ENCODE data around the gene FOXP4.

Gene FOXP4

DNA sequence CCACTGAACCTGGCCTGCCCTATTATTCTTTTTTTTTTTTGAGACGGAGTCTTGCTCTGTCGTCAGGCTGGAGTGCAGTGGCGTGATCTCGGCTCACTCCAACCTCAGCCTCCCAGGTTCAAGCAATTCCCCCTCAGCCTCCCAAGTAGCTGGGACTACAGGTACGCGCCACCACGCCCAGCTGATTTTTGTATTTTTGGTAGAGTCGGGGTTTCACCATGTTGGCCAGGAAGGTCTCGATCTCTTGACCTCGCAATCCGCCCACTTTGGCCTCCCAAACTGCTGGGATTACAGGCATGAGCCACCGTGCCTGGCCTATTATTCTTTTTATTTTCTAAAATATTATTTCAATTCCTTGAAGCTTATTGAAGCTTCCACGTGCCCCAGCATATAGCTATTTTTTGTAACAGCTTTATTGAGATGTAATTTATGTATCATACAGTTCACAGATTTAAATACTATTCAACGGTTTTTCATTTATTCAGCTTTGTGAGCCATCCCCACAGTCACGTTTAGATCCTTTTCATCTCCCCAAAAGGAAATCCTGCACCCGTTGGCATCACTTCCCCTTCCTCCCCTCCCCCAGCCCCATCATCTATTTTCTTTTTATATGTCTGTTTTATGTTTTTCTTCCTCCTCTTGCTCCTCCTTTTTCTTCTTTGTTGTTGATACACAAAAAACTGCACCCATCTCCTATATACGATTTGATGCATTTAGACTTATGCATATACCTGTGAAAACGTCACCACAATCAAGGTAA, 78.6 kb downstream of the FOXP4 start:
- peaks cover 7% of the 10 kb centered on the region for H3K27me3 Mint-ChIP-seq
- no peak overlapping the region for H3K27ac Mint-ChIP-seq

DNA sequence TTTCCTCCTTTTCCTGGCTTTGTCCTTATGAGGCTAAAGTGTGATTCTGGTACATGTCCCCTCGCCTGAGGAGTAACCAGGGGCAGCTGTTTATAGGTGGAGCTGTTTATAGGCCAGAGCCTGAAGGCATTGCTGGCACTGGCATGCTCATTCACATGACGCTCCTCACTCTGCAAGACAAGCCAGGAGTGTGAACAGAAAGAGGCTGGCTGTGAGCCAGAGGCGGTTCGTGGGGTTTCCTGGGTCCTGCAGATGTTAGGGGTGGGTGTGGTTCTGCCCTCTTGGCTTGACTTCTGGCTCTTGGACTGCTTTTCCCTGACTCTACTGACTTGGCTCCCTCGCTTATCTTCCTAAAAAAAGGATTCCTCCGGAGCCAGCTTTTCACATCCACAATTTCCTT, 79.3 kb downstream of the FOXP4 start:
- H3K36me3 Mint-ChIP-seq: peaks cover 6% of the 10 kb centered on the region
- peaks cover 7% of the 10 kb centered on the region for H3K27me3 Mint-ChIP-seq
- H3K27ac Mint-ChIP-seq: peak overlapping the region; percentile 60
- peaks cover 12% of the 10 kb centered on the region for H3K4me1 Mint-ChIP-seq
- H3K4me3 Mint-ChIP-seq: no peak overlapping the region
- peaks cover 13% of the 10 kb centered on the region for H3K9me3 Mint-ChIP-seq

More for the DNA sequence above, 78.6 kb downstream of the FOXP4 start:
- H3K36me3 Mint-ChIP-seq: peaks cover 6% of the 10 kb centered on the region
- H3K9me3 Mint-ChIP-seq: peaks cover 13% of the 10 kb centered on the region
- peaks cover 12% of the 10 kb centered on the region for H3K4me1 Mint-ChIP-seq
- no peak overlapping the region for H3K4me3 Mint-ChIP-seq

DNA sequence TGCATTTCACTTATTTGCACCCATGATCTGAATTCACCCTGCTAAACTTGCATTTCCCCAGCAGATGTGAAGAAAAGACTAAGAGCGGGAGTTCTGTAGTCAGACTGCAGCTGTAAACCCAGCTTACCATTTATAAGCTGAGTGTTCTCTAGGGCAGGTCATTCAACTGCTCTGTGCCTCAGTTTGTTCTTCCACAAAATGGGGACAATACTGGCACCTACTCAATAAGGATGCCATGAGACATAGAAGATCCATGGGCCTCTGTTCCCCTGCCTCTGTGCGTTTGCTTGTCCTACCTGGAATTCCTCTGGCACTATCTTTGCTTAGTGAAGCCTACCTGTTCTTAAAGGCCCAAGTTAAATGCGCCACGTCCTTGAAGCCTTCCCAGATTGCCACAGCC, 79.8 kb downstream of the FOXP4 start:
- peaks cover 7% of the 10 kb centered on the region for H3K27me3 Mint-ChIP-seq
- no peak overlapping the region for H3K27ac Mint-ChIP-seq
- H3K4me3 Mint-ChIP-seq: no peak overlapping the region
- H3K9me3 Mint-ChIP-seq: peaks cover 13% of the 10 kb centered on the region
- H3K4me1 Mint-ChIP-seq: peaks cover 12% of the 10 kb centered on the region
- H3K36me3 Mint-ChIP-seq: peaks cover 6% of the 10 kb centered on the region

DNA sequence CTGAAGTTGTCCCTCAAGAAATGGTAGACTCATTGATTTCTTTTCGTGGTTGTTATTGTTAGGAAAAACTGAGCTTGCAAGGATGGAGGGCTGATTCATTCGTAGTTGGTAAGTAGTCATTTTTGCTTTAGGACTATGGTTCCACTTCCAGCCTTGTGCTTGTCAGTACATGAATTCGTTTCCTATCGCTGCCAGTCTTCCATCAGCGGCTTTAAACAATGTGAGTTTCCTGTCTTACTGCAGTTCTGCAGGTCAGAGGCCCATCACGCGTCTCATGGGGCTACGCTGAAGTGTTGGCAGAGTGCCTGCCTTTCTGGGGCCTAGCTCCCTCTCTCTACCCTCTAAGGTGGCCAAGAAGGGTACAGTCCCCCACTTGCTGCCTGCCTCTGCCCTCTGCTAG, 80.7 kb downstream of the FOXP4 start:
- Mint-ChIP-seq H3K9me3 (peaks cover 7% of the 10 kb centered on the region), H3K4me3 (no peak overlapping the region), H3K36me3 (peaks cover 4% of the 10 kb centered on the region), H3K27ac (no peak overlapping the region), H3K4me1 (peaks cover 12% of the 10 kb centered on the region), H3K27me3 (peaks cover 7% of the 10 kb centered on the region)

DNA sequence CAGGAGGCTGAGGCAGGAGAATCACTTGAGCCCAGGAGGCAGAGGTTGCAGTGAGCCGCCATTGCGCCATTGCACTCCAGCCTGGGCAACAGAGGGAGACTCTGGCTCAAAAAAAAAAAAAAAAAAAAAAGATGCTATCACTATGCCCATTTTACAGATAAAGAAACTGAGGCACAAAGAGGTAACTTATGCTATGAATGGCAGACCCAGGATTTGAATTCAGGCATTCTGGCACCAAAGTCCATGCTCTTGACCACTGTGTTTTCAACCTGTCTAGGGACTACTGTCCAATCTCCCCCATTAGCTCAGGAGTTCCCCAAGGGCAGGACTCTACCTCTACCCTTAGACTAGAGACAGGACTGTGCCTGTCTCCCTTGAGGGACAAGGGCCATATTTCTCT, 82.9 kb downstream of the FOXP4 start:
- Mint-ChIP-seq H3K4me3 (no peak overlapping the region), H3K27me3 (peaks cover 3% of the 10 kb centered on the region), H3K4me1 (peaks cover 12% of the 10 kb centered on the region), H3K27ac (no peak overlapping the region), H3K36me3 (no peaks in the 10 kb centered on the region), H3K9me3 (peaks cover 7% of the 10 kb centered on the region)

DNA sequence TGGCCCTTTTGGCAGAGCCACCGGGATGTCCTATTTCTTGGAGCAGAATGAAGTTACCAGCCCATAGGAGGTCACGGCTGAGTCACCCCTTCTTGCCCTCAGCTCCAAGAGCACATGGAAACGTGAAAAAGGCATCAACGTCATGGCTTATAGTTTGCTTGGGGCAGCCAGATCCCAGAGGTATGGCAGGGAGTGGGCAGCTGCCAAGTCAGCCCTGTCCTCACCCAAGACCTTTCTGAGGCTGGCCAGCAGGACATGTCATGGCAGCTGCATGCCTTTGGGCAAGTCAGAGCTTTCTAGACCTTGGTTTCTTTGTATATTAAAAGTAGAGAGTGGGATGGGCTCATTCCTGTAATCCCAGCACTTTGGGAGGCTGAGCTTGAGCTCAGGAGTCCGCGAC, 83.9 kb downstream of the FOXP4 start:
- Mint-ChIP-seq H3K27ac (no peak overlapping the region), H3K27me3 (peaks cover 3% of the 10 kb centered on the region), H3K4me3 (no peak overlapping the region), H3K4me1 (peaks cover 9% of the 10 kb centered on the region), H3K9me3 (peaks cover 7% of the 10 kb centered on the region), H3K36me3 (no peaks in the 10 kb centered on the region)

DNA sequence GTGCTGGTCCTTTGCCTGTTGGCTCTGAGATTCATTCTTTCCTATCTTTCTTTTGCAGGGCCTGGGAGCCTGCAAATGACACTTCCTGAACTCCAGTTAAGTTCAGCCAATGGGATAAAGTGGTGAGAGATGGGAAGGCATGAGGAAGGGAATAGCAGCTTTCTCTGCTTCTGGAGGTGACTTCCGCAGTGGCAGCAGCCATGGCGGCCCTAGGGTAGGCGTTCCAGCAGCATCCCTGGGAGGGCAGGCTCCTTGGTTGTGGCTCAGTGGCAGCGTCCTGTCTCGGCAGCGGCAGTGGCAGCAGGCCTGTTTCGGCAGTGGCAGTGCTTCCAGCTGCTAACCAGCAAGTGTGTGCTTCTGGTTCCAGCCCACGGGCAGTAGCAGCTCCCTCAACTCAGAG, 84.8 kb downstream of the FOXP4 start:
- H3K9me3 Mint-ChIP-seq: peaks cover under 1% of the 10 kb centered on the region
- peaks cover under 1% of the 10 kb centered on the region for H3K4me1 Mint-ChIP-seq
- no peak overlapping the region for H3K4me3 Mint-ChIP-seq
- H3K36me3 Mint-ChIP-seq: no peaks in the 10 kb centered on the region
- no peak overlapping the region for H3K27ac Mint-ChIP-seq
- peaks cover 8% of the 10 kb centered on the region for H3K27me3 Mint-ChIP-seq

DNA sequence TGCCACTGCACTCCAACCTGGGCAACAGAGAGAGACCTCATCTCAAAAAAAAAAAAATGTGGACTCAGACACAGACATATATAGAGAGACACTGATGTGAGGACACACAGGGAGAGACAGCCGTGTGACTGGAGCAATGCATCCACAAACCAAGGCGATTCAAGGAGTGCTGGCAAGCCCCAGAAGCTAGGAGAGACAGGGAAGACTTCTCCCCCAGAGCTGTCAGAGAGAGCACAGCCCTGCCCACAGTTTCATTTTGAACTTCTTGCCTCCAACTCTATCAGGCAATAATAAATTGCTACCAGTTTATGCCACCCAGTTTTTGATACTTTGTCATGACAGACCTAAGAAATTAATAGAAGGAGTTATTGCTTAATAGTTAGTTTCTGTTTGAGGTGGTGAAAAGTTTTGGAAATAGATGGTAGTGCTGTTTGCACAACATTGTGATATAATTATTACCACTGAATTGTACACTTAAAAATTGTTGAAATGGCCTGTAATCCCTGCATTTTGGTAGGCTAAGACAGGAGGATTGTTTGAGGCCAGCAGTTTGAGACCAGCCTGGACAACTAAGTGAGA, 87.0 kb downstream of the FOXP4 start:
- Mint-ChIP-seq H3K27ac (no peak overlapping the region), H3K36me3 (no peaks in the 10 kb centered on the region), H3K9me3 (no peaks in the 10 kb centered on the region), H3K4me3 (no peak overlapping the region), H3K27me3 (peaks cover 17% of the 10 kb centered on the region), H3K4me1 (peaks cover 5% of the 10 kb centered on the region)

DNA sequence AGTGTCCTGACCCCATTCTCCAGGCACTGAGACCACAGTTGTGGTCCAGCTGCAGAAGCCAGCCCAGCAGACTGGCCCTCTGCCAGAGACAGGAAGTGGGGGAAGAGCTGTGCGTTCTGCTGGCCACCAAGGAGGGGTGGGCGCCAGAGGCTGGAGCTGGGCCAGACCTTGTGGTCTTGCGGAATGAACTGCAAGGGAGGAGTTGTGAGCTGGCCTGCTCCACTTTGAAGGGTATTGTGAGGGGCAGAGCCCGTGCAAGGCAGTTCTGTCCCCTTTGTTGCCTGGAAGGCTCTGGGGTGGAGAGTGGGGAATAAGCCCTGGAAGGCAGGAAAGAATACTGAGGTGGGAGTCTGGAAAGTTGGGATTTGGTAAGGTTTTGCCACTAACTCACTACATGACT, 88.5 kb downstream of the FOXP4 start:
- Mint-ChIP-seq H3K27ac (no peak overlapping the region), H3K9me3 (no peaks in the 10 kb centered on the region), H3K4me1 (peaks cover 9% of the 10 kb centered on the region), H3K36me3 (no peaks in the 10 kb centered on the region), H3K4me3 (no peak overlapping the region), H3K27me3 (peaks cover 22% of the 10 kb centered on the region)

DNA sequence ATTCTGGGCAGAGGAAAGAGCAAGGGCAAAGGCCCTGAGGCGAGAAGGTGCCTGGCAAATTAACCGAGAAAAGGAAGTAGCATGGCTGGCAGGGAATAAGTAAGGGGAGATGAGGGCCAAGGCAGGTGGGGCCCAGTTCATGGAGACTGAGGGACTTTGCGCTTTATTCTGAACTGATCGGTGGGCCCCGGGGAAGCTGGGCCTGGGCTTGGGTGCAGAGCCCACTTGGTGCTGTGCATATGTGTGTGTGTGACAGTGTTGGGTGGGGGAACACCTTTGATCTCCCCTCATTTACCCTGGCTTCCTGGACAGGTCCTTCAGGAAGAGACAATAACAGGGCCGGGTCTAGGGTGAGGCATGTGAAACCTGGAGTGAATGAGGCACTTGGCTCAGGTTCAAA, 89.2 kb downstream of the FOXP4 start:
- H3K9me3 Mint-ChIP-seq: no peaks in the 10 kb centered on the region
- peaks cover 11% of the 10 kb centered on the region for H3K4me1 Mint-ChIP-seq
- H3K27ac Mint-ChIP-seq: no peak overlapping the region
- no peak overlapping the region for H3K4me3 Mint-ChIP-seq
- peaks cover 27% of the 10 kb centered on the region for H3K27me3 Mint-ChIP-seq
- H3K36me3 Mint-ChIP-seq: no peaks in the 10 kb centered on the region

DNA sequence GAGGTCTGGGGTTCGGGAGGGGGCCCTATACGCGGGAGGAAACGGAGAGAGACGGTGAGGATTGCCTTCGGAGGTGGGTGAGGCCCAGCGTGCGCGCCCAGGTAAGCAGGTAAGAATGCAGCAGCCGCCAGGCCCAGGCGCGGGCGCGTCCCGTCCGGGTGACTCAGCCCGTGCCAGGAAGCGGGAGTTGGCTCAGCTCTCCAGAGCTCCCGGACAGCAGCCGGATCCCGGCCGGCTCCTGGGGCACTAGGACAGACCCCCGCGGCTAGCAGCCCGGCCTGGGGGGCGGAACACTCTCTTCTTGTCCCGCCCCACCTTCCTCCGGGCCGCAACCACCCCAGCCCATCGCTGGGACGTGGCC, 90.6 kb downstream of the FOXP4 start:
- Mint-ChIP-seq H3K9me3 (no peaks in the 10 kb centered on the region), H3K27me3 (peaks cover 36% of the 10 kb centered on the region)

DNA sequence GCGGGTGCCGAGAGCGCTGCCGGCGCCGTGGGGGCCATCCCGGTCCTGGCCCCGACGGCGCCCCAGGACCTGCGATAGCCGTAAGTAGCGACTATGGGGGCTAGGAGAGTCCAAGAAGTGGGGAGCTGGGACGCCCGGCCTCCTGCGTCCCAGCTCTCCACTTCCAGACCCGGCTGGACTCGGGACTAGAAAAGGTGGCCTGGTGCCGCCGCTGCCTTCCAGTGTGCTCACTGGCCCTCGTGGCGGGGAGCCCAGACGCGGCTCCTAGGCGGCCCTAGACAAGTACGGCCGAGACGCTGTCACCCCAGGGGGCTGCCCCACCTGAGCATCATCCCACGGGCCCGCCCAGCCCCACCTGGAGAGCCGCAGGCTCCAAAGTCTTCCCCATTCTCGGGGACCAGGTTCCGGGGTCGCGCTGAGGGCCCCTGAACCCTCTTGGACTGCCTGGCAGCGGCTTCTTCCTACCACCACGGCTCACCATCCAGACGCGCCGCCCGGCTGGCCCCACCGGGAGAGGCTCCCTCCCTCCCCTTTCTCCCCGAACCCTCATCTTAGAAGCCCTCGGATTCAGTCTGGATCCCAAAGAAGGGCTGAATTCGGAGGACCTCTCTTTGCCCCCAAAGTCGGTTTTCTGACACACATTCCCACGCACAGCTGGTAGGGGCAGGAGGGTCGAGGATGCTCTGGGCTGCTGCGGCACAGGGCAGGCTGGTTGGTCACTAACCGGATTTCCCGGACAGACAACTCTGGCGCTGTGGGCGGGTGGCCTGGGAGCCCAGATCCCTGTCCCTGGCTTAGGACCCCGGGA, 91.2 kb downstream of the FOXP4 start:
- Mint-ChIP-seq H3K36me3 (no peaks in the 10 kb centered on the region), H3K9me3 (no peaks in the 10 kb centered on the region), H3K27ac (no peak overlapping the region), H3K27me3 (peaks cover 35% of the 10 kb centered on the region), H3K4me3 (peak overlapping the region; percentile 78), H3K4me1 (peaks cover 11% of the 10 kb centered on the region)

More for the DNA sequence above, 90.6 kb downstream of the FOXP4 start:
- H3K36me3 Mint-ChIP-seq: no peaks in the 10 kb centered on the region
- no peak overlapping the region for H3K27ac Mint-ChIP-seq
- peaks cover 11% of the 10 kb centered on the region for H3K4me1 Mint-ChIP-seq
- H3K4me3 Mint-ChIP-seq: no peak overlapping the region

DNA sequence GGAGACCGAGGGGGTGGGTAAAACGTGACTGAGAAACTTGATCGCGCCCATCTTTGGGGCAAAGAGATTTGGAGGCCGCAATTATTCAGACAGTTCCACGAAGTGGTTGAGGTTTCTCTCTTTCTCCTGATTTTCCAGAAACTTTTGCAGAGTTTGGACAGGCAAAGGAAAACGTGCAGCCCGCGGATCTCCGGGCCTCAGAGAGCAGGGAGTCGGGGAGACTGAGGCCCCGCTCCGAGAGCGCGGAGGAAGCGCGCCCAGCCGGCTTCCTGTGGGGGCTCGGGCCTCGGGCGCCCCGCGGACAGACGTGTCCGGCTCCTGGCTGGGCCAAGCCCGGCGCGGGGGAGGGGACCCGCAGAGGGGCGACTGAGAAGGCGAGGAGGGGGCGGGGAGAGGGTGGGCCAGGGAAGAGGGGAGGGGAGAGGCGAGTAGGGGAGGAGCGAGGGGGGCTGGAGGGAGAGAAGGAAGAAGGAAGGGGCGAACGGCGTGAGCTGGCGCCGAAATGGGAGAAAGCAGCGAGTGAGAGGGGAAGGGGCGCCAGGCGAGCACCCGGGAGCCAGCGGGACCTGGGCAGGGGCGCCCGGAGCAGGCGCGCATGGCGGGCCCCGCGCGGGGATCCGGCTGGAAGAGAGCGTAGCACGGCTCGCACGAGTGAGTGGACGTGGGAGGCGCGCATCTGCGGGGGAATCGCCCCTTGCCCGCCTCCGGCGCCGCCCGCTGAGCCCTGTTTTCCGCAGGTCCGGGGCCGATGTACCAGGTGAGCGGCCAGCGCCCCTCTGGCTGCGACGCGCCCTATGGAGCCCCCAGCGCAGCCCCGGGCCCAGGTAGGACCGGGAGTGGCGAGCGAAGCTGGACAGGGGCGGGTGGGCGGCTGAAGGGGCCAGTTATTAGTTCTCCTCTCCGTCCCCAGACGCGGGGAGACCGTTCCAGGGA, 92.1 kb downstream of the FOXP4 start, which contains the start of gene MDFI:
MDFI (plus strand) TSS at position 467 of the 933 bp plus-strand sequence; CDS start at position 749, 282 bp downstream.
- Mint-ChIP-seq H3K4me3 (peak within 1 kb of the TSS; percentile 78), H3K4me1 (peaks cover 11% of the 10 kb centered on the region), H3K27me3 (peaks cover 35% of the 10 kb centered on the region), H3K27ac (no peak within 1 kb of the TSS), H3K9me3 (no peaks in the 10 kb centered on the region), H3K36me3 (no peaks in the 10 kb centered on the region)

DNA sequence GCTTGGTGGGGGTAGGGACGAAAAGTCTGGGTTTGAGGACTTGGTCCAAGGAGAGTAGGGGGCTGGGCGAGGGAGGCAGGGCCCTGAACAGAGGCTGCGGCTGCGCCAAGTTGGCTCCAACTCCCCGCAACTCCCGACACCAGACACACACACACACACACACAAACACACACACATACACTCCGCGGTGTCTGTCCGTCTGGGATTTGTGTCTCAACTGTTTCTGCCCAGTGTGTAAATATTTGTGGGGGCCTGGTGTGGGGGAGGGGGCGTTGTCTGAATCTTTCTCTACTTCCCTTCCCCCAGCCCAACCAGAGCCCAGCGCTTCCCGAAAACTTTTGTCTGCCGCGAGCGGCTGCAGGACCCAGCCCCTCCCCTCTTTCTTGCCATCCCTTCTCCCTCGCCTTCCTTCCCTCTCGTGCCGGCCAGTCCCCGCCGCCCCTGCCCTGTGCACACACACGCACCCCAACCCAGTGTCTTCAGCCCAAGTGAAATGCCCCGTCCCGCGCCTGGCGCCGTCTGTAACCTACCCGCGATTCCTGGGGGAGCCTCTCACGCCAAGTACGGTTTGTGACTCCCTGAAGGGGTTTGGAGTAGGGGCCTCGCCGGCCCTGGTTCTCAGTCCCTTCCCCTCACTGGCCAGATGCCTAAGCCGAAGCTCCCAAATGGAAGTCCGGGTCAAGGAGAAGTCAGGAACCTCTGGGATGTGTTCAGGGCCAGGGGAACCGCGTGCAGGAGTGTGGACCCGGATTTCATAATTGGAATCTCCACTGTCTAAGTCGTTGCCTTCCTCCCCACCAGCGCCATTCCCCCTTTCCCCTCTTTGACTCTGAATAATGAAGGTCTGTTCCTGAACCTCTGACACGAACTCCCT, 93.0 kb downstream of the FOXP4 start:
- Mint-ChIP-seq H3K4me3 (peak overlapping the region; percentile 30), H3K27me3 (peaks cover 35% of the 10 kb centered on the region), H3K36me3 (no peaks in the 10 kb centered on the region), H3K4me1 (peaks cover 11% of the 10 kb centered on the region), H3K9me3 (no peaks in the 10 kb centered on the region), H3K27ac (no peak overlapping the region)

All from activated naive CD4-positive, alpha-beta T cell treated with anti-CD3 and anti-CD28 coated beads, Interleukin-2, amount 50 U/mL, for 24 hours (primary cell).